ENCODE data around the gene S100A7. TPM values are rescaled to one million over a fixed set of nuclear protein-coding genes. Genes with fewer than 3 reads are reported as not detected.

The S100A7 gene
- total RNA-seq, 4 donors from 2014 or later: 5.1 to 107 (median 20.2) TPM

DNA sequence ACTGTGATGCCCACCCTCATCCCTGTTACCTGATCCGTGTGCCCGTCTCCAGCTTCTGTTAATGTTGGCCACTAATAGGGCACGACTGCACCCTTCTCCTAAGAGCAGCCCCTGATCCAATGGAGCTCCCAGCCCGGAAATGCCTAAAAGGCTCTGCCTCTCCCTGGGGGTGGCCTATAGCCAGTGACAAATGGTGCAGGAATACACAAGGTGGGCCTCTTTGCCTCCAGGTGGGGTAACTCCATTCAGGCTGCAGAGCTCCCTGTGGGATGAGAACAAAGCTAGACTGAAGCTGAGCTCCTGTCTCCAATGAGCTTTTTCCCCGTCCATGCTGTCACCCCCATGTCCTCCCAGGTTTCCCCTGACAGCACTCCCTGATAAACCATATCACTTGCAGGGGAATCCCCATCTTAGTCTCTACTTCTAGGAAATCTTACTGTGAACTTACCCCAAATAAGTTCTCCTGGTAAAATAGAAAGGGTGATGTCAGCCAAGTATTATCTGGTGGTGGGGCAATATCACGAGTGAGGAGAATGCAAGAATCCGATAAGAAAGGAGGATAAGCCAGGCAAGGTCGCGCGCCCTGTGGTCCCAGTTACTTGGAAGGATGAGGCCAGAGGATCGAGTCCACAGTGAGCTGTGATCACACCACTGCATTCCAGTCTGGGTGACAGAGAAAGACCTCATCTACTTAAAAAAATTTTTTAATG is 25.6 kb downstream of the S100A7 start:
- Histone ChIP-seq H3K4me3 (no peak overlapping the region), H3K27ac (no peak overlapping the region), H3K36me3 (no peaks in the 10 kb centered on the region), H3K27me3 (peaks cover 21% of the 10 kb centered on the region), H3K9me3 (no peaks in the 10 kb centered on the region), H3K4me1 (no peaks in the 10 kb centered on the region)
- no peak for DNase-seq (ENCODE audit: low spot score in 2 of 2)
- WGBS: 85% methylated on average over 11 of the region's 11 CpGs
- TF ChIP-seq EP300 (IDR thresholded peaks at IDR 0.05): no peak
- no peak for TF ChIP-seq CTCF (IDR thresholded peaks at IDR 0.05)
- no peak for TF ChIP-seq POLR2A (IDR thresholded peaks at IDR 0.05)
- TF ChIP-seq POLR2AphosphoS5 (IDR thresholded peaks at IDR 0.05): no peak

DNA sequence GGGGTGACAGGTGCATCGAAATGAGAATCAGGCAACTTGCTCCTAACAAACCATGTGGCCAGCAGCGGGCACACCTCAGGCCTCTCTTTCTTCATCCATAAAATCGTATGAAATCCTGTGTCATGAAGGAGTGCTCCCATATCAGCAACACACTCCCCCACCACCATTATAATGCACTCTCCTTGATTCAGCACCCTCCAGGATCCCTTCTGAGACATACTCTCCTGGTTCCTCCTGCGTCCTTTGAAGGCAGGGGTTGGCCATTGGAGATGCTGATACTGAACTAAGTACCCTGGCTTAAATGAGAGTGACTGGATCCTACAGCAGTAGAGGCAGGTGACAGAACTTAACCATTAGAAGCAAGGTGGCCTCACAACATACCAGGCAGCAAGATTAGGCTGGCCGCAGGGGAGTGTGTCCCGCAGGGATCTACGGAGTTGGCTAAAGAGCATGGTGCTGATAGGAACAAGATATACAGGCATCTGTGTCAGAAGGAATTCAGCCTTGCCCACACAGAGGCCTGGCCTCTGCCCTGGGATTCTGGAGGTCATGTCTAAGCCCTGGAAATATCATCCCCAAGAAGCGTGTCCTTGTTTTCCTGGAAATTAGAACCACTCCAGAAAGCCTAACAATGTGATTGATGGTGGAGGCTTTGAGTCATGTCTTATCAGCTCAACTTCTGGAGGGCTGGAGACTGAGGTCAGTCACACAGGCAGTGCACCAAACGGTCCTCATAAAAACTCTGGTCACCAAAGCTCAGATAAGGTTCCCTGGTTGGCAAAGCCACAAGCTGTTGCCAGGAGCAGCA is 27.4 kb downstream of the S100A7 start:
- 64% methylated on average over 9 of the region's 9 CpGs for WGBS
- Histone ChIP-seq H3K9me3 (no peaks in the 10 kb centered on the region), H3K27ac (no peak overlapping the region), H3K36me3 (no peaks in the 10 kb centered on the region), H3K27me3 (peaks cover 32% of the 10 kb centered on the region), H3K4me3 (no peak overlapping the region), H3K4me1 (no peaks in the 10 kb centered on the region)
- no peak for TF ChIP-seq POLR2AphosphoS5 (IDR thresholded peaks at IDR 0.05)
- no peak for TF ChIP-seq EP300 (IDR thresholded peaks at IDR 0.05)
- no peak for TF ChIP-seq POLR2A (IDR thresholded peaks at IDR 0.05)
- no peak for TF ChIP-seq CTCF (IDR thresholded peaks at IDR 0.05)
- DNase-seq (ENCODE audit: low spot score in 2 of 2): no peak

- Histone ChIP-seq H3K27me3 (peaks cover 32% of the 10 kb centered on the region), H3K36me3 (no peaks in the 10 kb centered on the region), H3K27ac (no peak overlapping the region), H3K4me1 (no peaks in the 10 kb centered on the region), H3K4me3 (no peak overlapping the region), H3K9me3 (no peaks in the 10 kb centered on the region)
- TF ChIP-seq CTCF (IDR thresholded peaks at IDR 0.05) (no peak), EP300 (IDR thresholded peaks at IDR 0.05) (no peak)
- WGBS: 45% methylated on average over 4 of the region's 4 CpGs
- DNase-seq (ENCODE audit: low spot score in 2 of 2): no peak
Observed at GRCh38 chr1:153431928-153432327, 28.5 kb downstream of the S100A7 start.

DNA sequence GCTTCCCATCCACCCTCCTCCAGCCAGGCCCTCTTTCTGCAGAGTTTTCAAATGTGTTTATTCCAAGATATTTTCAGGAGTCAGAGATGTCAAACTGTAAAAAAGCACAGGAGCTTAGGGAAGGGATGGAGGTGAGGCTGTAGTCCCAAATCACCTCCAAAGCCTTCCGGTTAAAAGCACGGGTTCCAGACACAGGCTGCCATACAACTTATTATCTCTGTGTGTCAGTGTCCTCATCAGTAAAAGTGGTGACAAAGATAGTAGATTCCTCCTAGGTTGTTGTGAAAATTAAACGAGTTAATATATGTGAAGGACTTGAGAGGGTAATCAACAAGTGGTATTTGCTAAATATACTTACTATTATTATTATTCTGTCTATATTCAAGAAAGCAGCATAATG is 29.0 kb downstream of the S100A7 start:
- DNase-seq (ENCODE audit: low spot score in 2 of 2): no peak
- Histone ChIP-seq H3K4me1 (no peaks in the 10 kb centered on the region), H3K27me3 (peaks cover 37% of the 10 kb centered on the region), H3K36me3 (no peaks in the 10 kb centered on the region), H3K9me3 (no peaks in the 10 kb centered on the region), H3K4me3 (no peak overlapping the region), H3K27ac (no peak overlapping the region)
- 79% methylated on average over 3 of the region's 3 CpGs for WGBS
- TF ChIP-seq POLR2AphosphoS5 (IDR thresholded peaks at IDR 0.05) (no peak), CTCF (IDR thresholded peaks at IDR 0.05) (no peak), EP300 (IDR thresholded peaks at IDR 0.05) (no peak), POLR2A (IDR thresholded peaks at IDR 0.05) (no peak)

GRCh38 chr1:153431002-153431401 is 29.4 kb downstream of the S100A7 start:
- 83% methylated on average over 17 of the region's 17 CpGs for WGBS
- no peak for DNase-seq (ENCODE audit: low spot score in 2 of 2)
- Histone ChIP-seq H3K27me3 (peaks cover 37% of the 10 kb centered on the region), H3K4me3 (no peak overlapping the region), H3K4me1 (no peaks in the 10 kb centered on the region), H3K9me3 (no peaks in the 10 kb centered on the region), H3K27ac (no peak overlapping the region), H3K36me3 (no peaks in the 10 kb centered on the region)
- no peak for TF ChIP-seq EP300 (IDR thresholded peaks at IDR 0.05)
- TF ChIP-seq CTCF (IDR thresholded peaks at IDR 0.05): no peak
- no peak for TF ChIP-seq POLR2AphosphoS5 (IDR thresholded peaks at IDR 0.05)
- no peak for TF ChIP-seq POLR2A (IDR thresholded peaks at IDR 0.05)

Measured in suprapubic skin (tissue), 4 donors.